Stimulated activated CD4-positive, alpha-beta T cell treated with anti-CD3 and anti-CD28 coated beads, TNF-alpha, amount 100 ng/mL, for 4 hours (primary cell): Measurements from ENCODE around the gene OPCML.

Source experiments
- DNase-seq, 3 experiments: peaks; one replicate each; pipeline ENCODE4 v3.0.0-alpha.2; 2020; ENCODE audit warnings: low read depth in 3 of 3

Gene OPCML

DNA sequence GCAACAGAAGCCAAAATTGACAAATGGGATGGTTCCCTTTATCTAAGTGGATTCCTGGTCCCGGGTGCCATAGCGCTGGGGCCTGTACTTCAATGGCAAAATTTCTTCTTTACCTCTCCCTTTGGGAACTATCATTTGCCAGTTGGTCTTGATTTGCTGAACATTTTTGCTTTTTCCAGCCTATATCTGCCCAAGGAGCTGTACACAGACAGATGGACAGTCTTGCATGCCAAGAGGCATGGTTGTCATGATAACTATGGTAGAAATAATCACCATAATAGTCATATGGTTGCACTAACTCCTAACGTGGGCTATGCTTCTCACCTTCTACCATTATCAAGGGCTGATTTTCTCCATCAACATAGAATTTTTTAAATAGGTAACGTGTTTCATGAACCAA lies 1030.9 kb downstream of the OPCML start:
- no peak for DNase-seq

- DNase-seq: no peak
Measured at GRCh38 chr11:132499661-132500060, 1032.6 kb downstream of the OPCML start.

DNA sequence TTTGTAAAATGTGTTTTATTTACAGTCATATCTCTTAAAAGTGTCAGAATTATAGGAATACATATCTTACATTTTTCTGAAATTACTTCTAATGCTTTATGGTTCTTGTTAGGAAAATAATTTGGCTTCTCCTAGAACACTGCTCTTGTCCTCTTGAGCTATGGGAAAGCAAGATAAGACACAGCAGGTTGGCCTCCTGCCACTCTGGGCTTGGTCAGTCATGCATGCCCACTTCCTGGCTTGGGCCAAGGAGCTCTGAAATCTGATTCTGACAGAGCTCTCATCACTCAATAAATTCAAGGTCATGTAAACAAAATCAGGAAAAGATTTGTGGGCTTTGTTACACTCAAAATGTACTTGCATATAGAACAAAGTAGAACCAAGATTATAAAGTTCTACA lies 1036.0 kb downstream of the OPCML start:
- DNase-seq: no peak

DNA sequence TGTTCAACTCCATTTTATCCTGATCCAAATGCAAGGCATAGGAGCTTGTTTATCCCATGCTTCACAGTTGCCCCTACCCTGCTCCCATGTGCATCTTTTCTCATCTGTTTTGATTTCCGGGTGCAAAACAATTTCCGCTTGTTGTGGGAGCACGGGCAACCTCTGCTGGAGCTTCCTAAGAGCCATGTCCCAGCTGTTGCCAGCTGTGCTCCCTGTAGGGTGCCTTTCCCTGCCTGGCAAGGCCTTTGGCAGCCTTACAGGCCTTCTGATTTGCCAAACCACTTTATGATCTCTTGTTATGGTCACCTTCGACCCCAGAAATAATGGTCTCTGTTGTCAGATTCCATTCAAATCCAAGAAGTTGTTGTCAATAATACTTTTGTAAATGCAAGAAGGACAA lies 1038.5 kb downstream of the OPCML start:
- no peak for DNase-seq

DNA sequence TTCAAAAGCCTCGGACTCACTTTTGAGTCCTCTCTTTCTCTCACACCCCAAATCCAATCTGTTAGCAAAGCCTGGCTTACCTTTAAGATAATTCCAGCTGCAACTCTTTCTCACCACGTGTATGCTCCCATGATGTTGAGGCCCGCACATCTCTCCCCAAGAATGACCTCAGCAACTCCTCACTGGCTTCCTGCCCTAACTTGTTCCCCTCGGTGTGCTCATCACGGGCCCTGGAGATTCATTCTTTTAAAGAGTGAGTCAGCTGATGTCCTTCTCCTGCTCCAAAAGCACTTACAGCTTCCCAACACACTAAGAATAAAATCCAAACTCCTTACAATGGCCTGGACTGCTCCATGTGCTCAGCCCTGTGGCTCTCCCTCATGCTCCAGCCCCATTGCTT lies 1041.3 kb downstream of the OPCML start:
- no peak for DNase-seq

DNA sequence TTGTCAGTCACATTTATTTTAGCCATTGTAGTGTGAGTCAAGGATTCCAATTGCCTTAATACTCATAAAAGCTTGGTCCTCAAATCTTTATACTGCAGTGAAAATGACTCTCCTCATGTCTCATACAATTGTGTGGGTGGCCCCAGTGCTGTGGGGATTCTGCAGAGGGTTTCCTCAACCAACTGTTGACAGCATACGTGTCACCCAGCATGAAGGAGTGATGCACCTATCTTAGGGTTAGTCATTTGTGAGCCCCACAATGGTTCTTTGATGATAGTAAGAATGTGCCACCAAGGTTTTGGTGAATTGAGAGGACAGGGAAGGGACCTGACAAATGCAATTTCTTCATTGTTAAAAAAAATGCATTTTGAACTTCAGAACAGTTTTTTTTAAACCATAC lies 1046.2 kb downstream of the OPCML start:
- DNase-seq: no peak

GRCh38 chr11:132475026-132475425 lies 1057.3 kb downstream of the OPCML start:
- no peak for DNase-seq

DNA sequence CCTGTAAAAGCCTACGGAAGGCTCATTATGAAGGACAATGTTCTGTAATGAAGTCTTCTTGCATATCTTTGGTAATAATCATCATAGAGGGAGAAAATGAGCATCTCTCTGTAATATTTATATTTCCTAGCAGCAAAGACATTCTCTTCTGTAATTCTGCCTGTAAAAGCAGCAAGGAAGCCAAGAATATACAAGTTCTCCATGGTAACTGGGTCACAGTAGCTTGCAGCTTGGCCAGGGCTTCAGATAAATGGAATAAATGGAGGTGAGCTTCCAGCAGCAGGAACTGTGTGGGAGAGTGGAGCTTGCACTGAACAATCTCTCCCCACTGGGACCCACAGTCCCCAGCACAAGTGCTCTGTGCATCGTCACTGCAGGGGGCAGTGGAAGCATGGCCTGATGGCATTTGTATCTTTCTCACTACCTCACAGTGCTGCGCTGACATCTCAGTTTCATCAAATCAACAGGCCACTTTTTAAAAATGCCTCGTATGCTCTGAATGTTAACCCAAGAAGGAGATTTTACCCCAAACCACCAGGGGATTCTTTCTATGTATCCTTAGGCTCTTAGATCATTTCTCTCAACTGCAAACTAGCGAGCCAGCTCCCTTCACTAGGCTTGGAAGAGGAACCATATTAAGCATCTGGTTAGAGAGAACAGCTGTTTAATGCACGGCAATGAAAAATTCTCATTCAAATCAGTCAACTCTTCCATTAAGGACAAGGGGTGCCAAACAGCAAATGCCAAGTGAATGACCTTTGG lies 1059.7 kb downstream of the OPCML start:
- DNase-seq: no peak

DNA sequence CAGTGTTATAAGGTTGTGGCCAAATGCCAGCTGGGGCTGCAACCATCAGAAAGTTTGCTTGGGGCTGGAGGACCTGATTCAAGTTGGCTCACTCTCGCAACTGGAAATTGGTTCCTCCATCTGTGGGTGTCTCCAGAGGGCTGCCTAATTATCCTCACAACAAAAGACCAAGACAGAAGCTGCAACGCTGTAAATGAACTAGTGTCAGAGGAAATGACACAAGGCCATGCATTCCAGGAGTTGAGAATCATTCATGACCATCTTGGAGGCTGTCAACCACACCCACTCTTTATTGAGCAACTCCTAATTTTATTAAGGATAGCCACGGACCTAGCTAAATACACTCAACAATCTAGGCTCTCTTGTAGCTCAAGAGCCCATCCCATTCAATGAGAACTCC lies 1060.8 kb downstream of the OPCML start:
- no peak for DNase-seq

- DNase-seq: no peak
Measured at GRCh38 chr11:132466983-132467382, 1065.3 kb downstream of the OPCML start.

DNA sequence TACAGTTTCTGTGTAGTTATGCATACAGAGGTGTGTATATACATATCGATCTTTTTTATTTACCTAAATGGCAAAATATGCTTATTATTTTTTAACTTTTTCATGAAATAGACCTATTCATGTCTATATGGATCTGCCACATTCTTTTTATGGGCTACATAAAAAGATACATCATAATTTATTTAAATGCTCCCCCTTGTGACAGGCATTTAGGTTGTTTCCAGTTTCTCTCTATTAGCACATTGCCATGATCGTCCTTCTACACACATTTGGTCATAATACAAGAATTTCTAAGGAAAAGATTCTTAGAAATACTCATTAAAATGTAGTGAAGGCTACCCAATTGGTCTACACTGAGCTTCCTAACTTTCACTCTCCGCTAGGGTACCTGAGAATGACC lies 1067.4 kb downstream of the OPCML start:
- no peak for DNase-seq

- no peak for DNase-seq
Measured at GRCh38 chr11:132464003-132464342, 1068.3 kb downstream of the OPCML start.

DNA sequence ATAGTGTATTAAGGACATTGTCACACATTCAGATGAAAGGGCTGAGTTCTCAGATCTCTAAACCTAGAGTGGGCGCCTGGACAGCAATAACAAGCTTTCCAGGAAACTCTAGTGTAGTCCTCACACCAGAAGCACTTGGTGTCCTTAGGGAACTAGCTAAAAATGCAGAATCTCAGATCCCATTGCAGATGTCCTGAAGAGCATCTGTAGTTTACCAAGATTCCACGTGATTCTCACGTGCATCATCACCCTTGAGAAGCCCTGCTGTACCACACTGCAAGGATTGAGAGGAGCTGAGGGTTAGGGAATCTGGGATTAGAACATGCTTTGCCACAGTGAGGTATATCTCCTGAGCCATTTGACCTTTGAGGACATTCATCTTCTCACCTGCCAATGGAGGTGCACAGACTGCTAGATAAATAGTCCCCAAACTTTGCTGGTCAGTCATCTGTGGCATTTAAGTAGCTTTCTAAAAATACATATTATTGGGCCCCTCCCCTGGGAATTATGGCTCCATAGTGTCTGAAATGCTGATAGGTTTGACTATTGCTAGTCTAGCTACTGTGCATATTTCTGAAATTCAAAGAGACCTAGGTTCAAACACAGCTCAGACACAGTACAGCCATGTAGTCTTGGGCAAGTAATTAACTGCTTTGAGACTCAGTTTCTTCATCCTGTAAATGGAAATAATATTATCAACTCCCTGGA lies 1068.9 kb downstream of the OPCML start:
- DNase-seq: no peak

- DNase-seq: no peak
Measured at GRCh38 chr11:132459736-132460135, 1072.6 kb downstream of the OPCML start.

GRCh38 chr11:132457445-132457844 lies 1074.9 kb downstream of the OPCML start:
- no peak for DNase-seq

- no peak for DNase-seq
Measured at GRCh38 chr11:132456751-132457328, 1075.5 kb downstream of the OPCML start.

- DNase-seq: no peak
Measured at GRCh38 chr11:132455044-132455443, 1077.3 kb downstream of the OPCML start.

- no peak for DNase-seq
Measured at GRCh38 chr11:132453406-132453805, 1078.9 kb downstream of the OPCML start.

DNA sequence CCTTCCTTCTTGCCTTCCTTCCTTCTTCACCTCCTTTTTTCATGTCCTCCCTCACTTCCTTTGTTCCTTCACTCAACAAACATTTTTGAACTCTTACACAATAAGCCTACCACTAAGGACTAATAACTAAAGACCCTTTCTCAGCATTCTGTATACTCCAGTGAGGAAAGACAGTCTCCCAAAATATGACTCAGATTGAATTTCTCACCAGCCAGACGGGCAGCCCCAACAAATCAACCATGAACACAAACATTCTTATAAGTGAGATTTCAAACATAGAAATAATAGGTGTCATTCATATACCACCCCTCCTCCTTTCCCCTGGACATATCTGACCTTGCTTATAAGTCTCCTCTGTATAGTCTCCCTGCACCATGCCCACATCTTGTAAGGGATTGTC lies 1079.7 kb downstream of the OPCML start:
- DNase-seq: no peak

DNA sequence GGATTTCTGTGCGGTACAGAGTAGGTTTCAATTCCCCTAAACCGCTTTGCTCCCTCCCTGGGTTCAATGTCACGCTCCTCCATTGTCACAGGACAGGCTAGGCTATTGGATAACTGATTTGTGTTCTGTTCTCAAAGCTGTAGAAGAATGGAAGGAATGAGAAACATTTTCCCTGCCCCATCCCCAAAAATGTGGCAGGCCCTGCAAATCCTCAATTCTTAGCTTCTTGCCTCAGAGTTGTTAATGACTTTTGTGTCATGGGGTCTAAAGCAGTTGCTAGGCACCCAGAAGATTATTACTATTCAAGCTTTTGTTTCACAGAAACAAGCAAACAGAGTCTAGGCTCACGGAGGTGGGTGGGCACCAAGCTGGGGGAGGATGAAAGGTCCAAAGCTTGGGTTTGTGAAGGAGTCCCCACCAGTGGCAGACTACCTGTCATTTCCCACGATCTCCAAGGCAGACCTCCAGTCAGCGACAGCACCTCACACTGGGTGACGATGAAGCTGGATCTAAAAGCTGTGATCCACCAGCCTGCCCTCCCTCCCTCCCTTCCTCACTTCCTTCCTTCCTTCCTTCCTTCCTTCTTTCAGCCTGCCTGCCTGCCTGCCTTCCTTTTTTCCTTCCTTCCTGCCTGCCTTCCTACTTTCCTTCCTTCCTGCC lies 1080.2 kb downstream of the OPCML start:
- no peak for DNase-seq

GRCh38 chr11:132450631-132451030 lies 1081.7 kb downstream of the OPCML start:
- no peak for DNase-seq

DNA sequence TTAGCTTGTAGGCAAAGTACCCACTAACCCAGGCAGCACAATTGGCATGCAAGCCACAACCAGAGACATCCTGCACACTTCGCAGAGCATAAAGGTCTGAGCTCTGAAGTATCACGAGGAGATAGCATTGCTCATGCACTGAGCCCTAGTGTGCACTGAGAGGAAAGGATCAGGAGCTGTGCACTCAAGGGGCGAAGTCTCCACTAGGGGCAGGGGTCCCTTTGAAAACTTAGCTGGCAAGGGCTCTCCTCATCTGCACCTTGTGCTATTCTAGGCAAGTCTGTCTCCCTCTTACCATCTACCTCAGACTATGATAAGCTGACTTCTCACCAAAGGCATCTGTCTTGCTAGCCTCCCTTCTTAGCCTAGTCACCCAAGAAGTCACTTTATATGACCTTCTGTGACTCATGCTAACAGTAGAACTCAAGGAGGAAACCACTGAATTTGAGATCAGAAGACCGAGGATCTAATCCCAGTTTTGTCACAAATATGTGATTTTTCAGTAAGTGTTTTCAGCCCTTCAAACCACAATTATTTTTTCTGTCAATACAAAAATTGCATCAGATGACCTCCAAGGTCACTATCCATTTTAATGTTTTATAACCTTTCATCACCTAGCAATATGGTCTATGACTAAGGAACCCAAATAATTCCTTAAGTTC lies 1083.8 kb downstream of the OPCML start:
- DNase-seq: no peak
